Suppressor macrophage treated with lipopolysaccharide for 1 hour (primary cell): ENCODE measurements around the gene ANKS1A.
A peak's percentile ranks its signal among the peaks of the same experiment; 100 is the strongest.
"Not testable (repeated sequence)": the region's sequence is repeated elsewhere in the genome, so short reads cannot be mapped to it uniquely, and the experiment has no call there.

ENCODE experiments used
- DNase-seq, 3 donors: peaks; one replicate each; pipeline ENCODE4 v3.0.0-alpha.2; 2020 to 2022

The ANKS1A gene

GRCh38 chr6:34920097-34920496 is 31.0 kb downstream of the ANKS1A start:
- DNase-seq: no peak

DNA sequence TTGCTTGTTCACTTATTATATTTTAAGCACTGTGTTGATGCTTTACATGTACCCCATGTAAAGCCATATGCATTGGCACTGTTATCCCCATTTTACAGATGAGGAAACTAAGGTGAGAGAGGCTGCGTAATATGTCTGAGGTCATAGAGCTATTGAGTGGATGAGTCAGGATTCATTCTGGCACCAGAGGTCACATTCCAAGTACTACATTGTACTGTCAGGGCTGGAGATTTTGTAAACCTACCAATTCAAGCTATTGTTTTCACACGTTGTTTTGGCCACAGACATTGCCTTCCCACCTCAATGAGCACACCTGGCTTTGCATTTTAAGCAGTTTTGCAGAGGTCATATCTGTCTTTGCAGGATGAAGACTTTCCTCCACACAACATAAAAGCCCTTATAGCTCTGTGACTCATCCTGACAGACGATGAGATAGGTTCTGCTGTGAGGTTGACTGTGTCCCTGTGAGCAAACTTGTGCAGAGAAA is 33.2 kb downstream of the ANKS1A start:
- DNase-seq: no peak

GRCh38 chr6:34924831-34925625 is 36.0 kb downstream of the ANKS1A start:
- DNase-seq: no peak

GRCh38 chr6:34926655-34927054 is 37.6 kb downstream of the ANKS1A start:
- no peak for DNase-seq

GRCh38 chr6:34928220-34928619 is 39.2 kb downstream of the ANKS1A start:
- DNase-seq: no peak

DNA sequence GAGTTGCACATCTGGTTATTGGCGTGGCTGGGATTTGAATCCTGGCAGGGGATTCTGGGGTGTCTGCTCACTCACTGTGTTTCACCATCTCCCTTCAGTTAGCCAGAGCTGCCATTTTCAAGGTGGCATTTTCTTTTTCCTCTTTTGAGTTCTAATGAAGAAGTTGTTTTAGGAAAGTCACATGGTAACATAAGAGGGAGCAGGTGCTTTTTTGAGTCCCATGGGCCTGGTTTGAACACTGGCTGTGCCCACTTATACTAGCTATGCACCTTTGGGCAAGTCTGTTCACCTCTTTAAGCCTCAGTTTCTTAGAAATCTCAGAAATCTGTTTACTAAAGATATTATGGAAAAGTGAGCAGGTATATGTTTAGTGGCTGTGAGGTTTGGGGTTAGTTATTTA is 39.6 kb downstream of the ANKS1A start:
- no peak for DNase-seq

- DNase-seq: no peak
Observed at GRCh38 chr6:34929241-34929978, 40.4 kb downstream of the ANKS1A start.

GRCh38 chr6:34930221-34930620 is 41.2 kb downstream of the ANKS1A start:
- DNase-seq: no peak

DNA sequence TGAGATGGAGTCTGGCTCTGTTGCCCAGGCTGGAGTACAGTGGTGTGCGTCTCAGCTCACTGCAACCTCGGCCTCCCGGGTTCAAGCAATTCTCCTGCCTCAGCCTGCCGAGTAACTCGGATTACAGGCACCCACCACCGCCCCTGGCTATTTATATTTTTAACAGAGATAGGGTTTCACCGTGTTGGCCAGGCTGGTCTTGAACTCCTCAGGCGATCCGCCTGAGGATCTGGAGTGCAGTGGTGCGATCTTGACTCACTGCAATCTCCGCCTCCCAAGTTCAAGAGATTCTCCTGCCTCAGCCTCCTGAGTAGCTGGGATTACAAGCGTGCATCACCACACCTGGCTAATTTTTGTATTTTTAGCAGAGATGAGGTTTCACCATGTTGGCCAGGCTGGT is 43.1 kb downstream of the ANKS1A start:
- not testable (repeated sequence) for DNase-seq

DNA sequence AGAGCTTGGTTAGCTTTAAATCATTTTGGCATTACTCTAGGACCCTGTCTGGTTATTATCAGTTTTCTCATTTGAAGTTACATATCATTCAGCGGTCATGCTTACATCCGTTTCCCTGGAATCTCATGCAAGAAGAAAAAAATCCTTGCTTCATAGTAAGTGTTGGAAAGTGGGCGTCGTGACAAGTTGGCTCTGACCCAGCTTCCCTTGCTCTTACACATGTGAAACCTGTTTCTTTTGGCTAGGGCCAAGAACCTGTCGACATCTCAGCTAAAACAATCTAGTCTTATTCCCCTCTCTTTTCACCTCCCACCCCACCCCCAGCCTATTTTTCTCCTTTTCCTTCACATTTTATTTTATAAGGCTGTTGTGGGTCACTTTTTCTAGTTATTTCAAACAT is 45.5 kb downstream of the ANKS1A start:
- DNase-seq: peak; percentile 33 to 41 (median 34)

- DNase-seq: peak; percentile 23 to 38 (median 33)
Observed at GRCh38 chr6:34938268-34938667, 49.2 kb downstream of the ANKS1A start.

DNA sequence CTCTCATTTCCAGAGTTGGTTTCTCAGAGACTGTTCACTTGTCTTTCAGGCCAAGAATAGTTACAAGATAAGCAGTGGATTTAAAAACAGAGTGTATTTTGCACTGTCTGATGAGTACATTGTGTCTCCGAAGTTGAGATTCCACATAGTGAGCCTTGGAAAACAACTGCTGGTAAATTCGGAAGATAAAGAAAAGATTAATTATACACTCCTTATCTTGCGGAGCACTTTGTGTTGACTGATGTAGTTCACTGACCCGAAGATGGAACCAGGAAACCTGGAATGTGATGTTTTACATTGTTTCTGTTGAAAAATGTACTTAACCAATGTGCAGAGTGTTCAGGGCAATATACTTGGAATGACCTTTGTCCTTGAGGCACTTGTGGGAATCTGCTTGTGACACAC is 51.0 kb downstream of the ANKS1A start:
- no peak for DNase-seq

DNA sequence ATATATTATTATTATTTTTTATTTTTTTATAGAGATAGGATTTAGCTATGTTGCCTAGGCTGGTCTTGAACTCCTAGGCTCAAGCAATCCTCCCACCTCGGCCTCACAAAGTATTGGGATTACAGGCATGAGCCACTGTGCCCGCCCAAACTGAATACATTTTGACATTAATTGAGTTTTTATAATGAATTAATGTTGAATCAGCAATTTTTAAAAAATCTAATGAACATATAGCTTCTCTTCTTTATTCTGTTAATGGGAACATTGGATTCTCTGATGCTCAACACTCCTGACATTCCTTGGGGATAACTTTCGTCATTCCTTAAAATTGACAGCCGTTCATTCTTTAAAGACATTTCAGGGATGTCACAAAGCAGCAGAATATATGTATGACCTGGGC is 52.4 kb downstream of the ANKS1A start:
- no peak for DNase-seq

- no peak for DNase-seq
Observed at GRCh38 chr6:34945317-34945716, 56.3 kb downstream of the ANKS1A start.

DNA sequence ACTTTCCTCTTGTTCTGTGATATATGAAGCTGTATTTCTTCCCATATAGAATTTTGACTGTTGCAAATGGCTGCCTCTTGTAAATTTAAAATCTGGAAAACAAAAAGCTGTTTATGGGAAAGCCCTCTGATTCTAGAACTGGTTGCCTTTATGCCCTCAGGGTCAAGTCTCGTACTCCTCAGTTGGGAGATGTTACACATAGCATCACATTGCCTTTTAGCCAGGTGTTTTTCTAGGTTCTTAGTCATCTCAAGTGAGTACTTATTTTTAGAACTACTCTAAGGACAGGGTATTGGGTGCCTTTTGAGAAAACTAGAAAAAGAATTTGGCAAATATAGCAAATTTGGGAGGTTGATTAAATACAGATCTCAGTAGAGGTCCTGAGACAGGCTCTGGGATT is 58.5 kb downstream of the ANKS1A start:
- DNase-seq: no peak

- DNase-seq: no peak
Observed at GRCh38 chr6:34949636-34950035, 60.6 kb downstream of the ANKS1A start.

DNA sequence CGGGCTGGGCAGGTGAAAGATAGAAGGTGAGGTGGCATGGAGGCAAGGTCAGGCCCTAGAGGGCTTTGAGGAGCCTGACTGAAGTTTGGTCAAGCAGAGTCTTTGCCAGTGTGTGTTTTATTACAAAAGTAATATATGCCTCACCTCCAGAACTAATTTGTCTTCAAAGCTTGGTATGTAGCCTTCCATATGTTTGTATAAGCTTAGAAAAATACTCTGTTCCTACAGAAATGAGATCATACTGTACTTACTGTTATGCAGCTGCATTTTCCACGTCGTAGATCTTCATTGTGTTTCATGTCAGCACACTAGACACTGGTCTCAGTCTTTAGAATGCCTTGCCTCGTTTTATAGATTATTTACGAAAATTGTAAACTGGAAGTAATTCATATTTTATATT is 61.8 kb downstream of the ANKS1A start:
- DNase-seq: no peak

GRCh38 chr6:34951731-34952130 is 62.7 kb downstream of the ANKS1A start:
- no peak for DNase-seq

DNA sequence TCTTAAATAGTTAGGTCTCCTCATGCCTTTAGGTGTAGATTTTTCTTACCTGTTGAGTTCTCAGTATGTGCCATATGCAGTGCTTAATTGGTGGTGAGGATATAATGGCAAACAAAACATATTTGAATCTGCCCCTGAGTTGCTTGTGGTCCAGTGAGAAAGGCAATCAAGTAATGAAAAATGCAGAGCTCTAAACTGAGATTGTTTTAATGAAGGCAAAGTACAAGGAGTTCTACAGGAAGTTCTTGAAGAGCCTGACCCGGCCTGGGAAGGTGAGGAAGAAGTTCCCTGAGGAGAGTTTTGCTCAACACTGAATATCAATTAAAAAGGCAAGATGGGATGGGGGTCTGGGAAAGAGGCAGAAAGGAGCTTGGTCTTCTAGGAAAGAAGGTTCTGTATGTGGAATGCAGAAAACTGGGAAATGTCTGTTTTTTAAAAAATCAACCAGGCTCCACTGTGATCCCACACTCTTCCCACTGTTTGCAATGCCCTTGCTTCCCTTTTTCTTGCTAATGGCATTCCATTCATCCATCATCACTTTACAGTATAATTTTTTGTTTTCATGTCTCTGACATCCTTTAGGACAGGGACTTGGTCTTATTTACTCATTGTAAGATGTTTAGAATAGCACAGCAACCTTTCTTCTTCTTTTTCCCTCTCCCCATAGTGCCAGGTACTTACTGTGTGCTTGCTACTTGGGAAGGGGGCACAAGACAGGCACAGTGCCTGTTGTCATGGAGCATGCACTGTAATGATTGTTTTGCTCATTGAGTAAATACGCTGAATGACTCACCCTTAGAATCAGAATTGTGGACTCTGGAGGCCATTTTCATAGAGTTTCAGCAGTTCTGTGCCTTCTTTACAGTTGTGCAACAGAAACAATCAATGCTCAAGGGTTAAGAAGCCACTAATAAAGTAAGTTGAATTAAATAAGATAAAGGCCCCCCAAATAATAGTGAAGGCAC is 64.3 kb downstream of the ANKS1A start:
- peak; percentile 11 to 28 (median 26) for DNase-seq

- DNase-seq: peak; percentile 56 to 85 (median 65)
Observed at GRCh38 chr6:34955442-34955841, 66.4 kb downstream of the ANKS1A start.

GRCh38 chr6:34957231-34957783 is 68.3 kb downstream of the ANKS1A start:
- no peak for DNase-seq

- peak; percentile 28 to 58 (median 49) for DNase-seq
Observed at GRCh38 chr6:34958734-34959133, 69.7 kb downstream of the ANKS1A start.

GRCh38 chr6:34959224-34959623 is 70.2 kb downstream of the ANKS1A start:
- no peak for DNase-seq
